ENCODE data around the gene IL16. TPM values are rescaled to one million over a fixed set of nuclear protein-coding genes. Genes with fewer than 3 reads are reported as not detected.

IL16 gene
- polyA plus RNA-seq, 1 donor (not counting 4 experiments of a cell fraction or from before 2014, with no cell fraction given) = not detected

GRCh38 chr15:81155375-81156218, 41.1 kb upstream of the IL16 start:
- Histone ChIP-seq H3K9me3 (ENCODE audit: control insufficient read depth, low read depth, low read length) (no peaks in the 10 kb centered on the region), H3K79me2 (ENCODE audit: control insufficient read depth, insufficient read depth, low read length) (no peaks in the 10 kb centered on the region), H4K20me1 (ENCODE audit: control insufficient read depth, extremely low read depth, insufficient read depth, low read length) (no peaks in the 10 kb centered on the region), H3K36me3 (ENCODE audit: control insufficient read depth in 2 of 2, extremely low read depth in 1 of 2, insufficient read depth in 2 of 2, low read length in 2 of 2) (no peaks in the 10 kb centered on the region), H3K9me1 (ENCODE audit: control insufficient read depth, extremely low read depth, insufficient read depth, low read length) (no peaks in the 10 kb centered on the region), H3K4me2 (ENCODE audit: control insufficient read depth, extremely low read depth, insufficient read depth, low read depth, low read length) (no peak overlapping the region), H2AFZ (ENCODE audit: control insufficient read depth, low read length) (no peak overlapping the region), H3K9ac (ENCODE audit: control insufficient read depth, extremely low read depth, insufficient read depth, low read length) (no peak overlapping the region), H3K27me3 (ENCODE audit: control insufficient read depth, extremely low read depth, insufficient read depth, low read length) (no peaks in the 10 kb centered on the region), H3K4me3 (ENCODE audit: control insufficient read depth in 2 of 3, extremely low read depth in 1 of 3, insufficient read depth in 2 of 3, low read depth in 1 of 3, low read length in 3 of 3) (no peak overlapping the region), H3K4me1 (ENCODE audit: control insufficient read depth, extremely low read depth, insufficient read depth, low read length) (peaks cover 6% of the 10 kb centered on the region), H3K27ac (ENCODE audit: control insufficient read depth, insufficient read depth, low read length) (no peak overlapping the region)
- FAIRE-seq (no peak), DNase-seq (ENCODE audit: low read depth, low spot score) (no peak)
- dilution Hi-C loops (cut with MboI; ENCODE audit: extremely low pct_ligation_motif_present, low sequenced_read_pairs) = no loop called here
- TF ChIP-seq CTCF (optimal IDR thresholded peaks at IDR 0.05 in 1 of 3, IDR thresholded peaks at IDR 0.05 in 1 of 3, conservative IDR thresholded peaks at IDR 0.05 in 1 of 3; ENCODE audit: extremely low read depth in 1 of 3, insufficient read depth in 2 of 3, low read length in 3 of 3) (peak; percentile 50 to 62 (median 58)), EZH2 (IDR thresholded peaks at IDR 0.05; ENCODE audit: low read length) (no peak)

- no peaks in the 10 kb centered on the region for H3K9me3 ChIP-seq (ENCODE audit: control insufficient read depth, low read depth, low read length)
- H3K4me3 ChIP-seq (ENCODE audit: control insufficient read depth in 2 of 3, extremely low read depth in 1 of 3, insufficient read depth in 2 of 3, low read depth in 1 of 3, low read length in 3 of 3) = no peak overlapping the region
- H3K4me1 ChIP-seq (ENCODE audit: control insufficient read depth, extremely low read depth, insufficient read depth, low read length) = peaks cover 9% of the 10 kb centered on the region
- dilution Hi-C loops (cut with MboI; ENCODE audit: extremely low pct_ligation_motif_present, low sequenced_read_pairs) = no loop called here
- H3K27me3 ChIP-seq (ENCODE audit: control insufficient read depth, extremely low read depth, insufficient read depth, low read length) = no peaks in the 10 kb centered on the region
- DNase-seq (ENCODE audit: low read depth, low spot score) (no peak), FAIRE-seq (no peak)
- H3K27ac ChIP-seq (ENCODE audit: control insufficient read depth, insufficient read depth, low read length) = no peak overlapping the region
- no peaks in the 10 kb centered on the region for H4K20me1 ChIP-seq (ENCODE audit: control insufficient read depth, extremely low read depth, insufficient read depth, low read length)
- TF ChIP-seq CTCF (optimal IDR thresholded peaks at IDR 0.05 in 1 of 3, IDR thresholded peaks at IDR 0.05 in 1 of 3, conservative IDR thresholded peaks at IDR 0.05 in 1 of 3; ENCODE audit: extremely low read depth in 1 of 3, insufficient read depth in 2 of 3, low read length in 3 of 3) = no peak
- no peak for TF ChIP-seq EZH2 (IDR thresholded peaks at IDR 0.05; ENCODE audit: low read length)
- no peak overlapping the region for H3K9ac ChIP-seq (ENCODE audit: control insufficient read depth, extremely low read depth, insufficient read depth, low read length)
- H3K4me2 ChIP-seq (ENCODE audit: control insufficient read depth, extremely low read depth, insufficient read depth, low read depth, low read length) = no peak overlapping the region
- H3K36me3 ChIP-seq (ENCODE audit: control insufficient read depth in 2 of 2, extremely low read depth in 1 of 2, insufficient read depth in 2 of 2, low read length in 2 of 2) = no peaks in the 10 kb centered on the region
- no peaks in the 10 kb centered on the region for H3K79me2 ChIP-seq (ENCODE audit: control insufficient read depth, insufficient read depth, low read length)
- H2AFZ ChIP-seq (ENCODE audit: control insufficient read depth, low read length) = no peak overlapping the region
- no peaks in the 10 kb centered on the region for H3K9me1 ChIP-seq (ENCODE audit: control insufficient read depth, extremely low read depth, insufficient read depth, low read length)
These were observed 40.4 kb upstream of the IL16 start for GRCh38 chr15:81156324-81156723.

All from keratinocyte (primary cell).